HG03378 (cell line): ENCODE measurements around the gene PHGDH.
"Not testable (repeated sequence)": the region's sequence is repeated elsewhere in the genome, so short reads cannot be mapped to it uniquely, and the experiment has no call there.

Experiments
- ATAC-seq: cut with Tn5 transposase; IDR thresholded peaks from one replicate; pipeline ENCODE4 v1.9.1; 2021; ENCODE audit warnings: mild to moderate bottlenecking, moderate library complexity; ENCODE audit not compliant: unreplicated experiment

The PHGDH gene

DNA sequence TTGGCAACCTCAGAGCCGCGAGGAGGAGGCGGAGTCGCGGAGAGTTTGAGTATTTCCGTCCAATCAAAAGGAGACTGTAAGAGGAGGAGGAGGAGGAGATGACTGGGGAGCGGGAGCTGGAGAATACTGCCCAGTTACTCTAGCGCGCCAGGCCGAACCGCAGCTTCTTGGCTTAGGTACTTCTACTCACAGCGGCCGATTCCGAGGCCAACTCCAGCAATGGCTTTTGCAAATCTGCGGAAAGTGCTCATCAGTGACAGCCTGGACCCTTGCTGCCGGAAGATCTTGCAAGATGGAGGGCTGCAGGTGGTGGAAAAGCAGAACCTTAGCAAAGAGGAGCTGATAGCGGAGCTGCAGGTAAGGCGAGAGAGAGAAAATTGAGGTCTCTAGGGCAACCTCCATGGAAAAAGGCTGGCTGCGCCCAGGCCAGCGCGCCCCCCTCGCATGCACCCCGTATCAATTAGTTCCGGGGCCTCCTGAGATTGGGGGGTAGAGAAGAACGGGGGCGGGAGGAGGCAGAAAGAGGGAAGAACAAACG is at the start of gene PHGDH:
Gene PHGDH (plus strand): TSS at position 131 of the 538 bp plus-strand sequence. CDS start 89 bp downstream, at position 220.
- no peak for ATAC-seq

DNA sequence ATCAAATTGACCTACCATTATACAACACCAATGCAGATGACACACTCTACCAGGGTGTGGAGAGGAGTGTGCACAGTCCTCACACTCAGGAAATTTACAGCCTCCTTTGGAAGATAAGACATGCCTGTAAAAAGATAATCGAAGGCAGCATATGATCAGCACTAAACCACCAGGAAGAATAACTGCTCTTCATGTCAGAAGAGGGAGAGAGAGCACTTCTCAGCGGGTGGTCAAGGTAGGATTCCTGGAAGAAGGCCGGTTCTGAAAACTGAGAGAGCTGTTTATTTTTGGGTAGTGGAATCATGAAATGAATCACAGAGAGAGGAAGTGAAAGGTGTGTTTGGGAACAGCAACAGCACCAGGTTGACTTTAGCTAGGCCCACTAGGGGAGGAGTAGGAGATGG is 49.7 kb upstream of the PHGDH start:
- peak; percentile 76 for ATAC-seq

DNA sequence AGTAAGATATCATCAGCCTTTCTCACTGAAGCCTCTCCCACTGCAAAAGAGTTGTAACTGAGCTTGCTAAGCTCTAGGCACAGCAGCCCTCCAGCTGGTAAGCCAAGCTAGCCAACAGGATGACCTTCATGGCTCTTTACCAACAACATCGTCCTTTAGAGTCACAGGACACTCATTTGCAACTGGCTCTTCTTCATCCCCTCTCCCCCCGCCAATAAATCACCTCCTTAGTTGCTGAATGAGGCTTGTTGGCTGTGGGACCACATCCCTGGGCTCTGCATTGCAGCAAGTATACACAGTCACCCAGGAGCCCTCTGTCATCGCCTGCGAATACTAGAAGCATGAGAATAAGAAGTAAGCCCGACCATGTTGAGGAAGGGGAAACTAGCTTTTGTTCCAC is 47.7 kb upstream of the PHGDH start:
- no peak for ATAC-seq

DNA sequence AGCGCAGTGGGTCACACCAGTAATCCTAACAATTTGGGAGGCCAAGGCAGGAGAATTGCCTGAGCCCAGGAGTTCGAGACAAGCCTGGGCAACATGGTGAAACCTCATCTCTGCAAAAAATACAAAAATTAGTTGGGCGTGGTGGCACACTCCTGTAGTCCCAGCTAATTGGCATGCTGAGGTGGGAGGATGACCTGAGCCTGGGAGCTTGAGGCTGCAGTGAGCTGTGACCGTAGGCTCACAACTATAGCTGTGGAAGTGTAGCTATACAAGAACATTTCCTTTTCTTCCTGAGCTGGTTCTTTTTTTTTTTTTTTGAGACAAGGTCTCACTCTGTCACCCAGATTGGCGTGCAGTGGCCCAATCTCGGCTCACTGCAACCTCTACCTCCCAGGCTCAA is 44.6 kb upstream of the PHGDH start:
- no peak for ATAC-seq

DNA sequence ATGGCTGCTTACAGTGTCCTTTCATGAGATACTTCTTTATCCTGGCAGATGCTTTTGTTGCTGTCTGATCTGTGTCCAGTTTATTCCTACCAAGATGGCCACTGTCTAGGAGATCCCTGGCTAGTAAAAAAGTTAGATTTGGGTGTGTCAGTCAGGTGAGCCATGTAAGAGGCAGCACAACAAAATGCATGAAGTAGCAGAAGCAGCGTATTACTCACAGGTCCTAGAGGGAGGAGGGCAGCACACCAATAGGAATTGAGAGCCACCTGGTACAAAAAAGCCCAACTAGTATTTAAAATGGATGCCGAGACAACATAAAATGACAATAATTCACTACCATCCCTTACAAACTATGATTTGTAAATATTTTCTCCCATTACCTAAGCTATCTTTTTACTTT is 40.8 kb upstream of the PHGDH start:
- ATAC-seq, result no peak

DNA sequence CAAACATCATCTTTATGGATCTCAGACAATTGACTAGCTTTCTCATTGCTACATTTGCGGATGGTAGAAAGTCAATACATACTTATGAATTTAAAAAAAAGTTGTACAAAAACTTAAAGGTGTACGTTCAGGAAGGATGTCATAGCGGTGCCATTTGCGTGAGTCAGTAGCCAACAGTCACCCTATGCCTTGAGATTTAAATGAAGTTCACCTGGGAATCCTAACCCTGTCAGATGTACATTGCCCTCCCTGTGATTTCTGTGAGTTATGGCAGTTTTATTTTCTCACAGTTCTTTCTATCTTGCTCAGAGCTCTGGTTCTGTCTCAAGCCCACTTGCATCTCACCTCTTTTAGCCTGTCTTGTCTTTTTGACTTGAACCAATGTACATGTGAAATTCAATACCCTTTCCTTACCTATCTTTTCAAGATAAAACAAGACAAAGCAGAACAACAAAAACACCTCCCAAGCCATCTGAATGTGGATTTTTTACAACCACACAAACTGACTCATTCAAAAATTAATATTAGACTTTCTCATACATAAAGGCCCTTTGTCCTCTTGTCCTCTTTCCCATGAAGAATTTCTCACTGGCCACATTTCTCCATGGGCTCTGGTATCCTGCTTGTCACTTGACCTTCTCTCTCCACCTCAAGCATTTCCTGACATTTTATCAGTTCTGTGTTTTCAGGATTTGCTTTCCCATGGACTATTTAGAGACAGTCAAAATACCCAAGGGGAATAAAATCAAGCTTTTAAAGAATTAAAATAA is 38.4 kb upstream of the PHGDH start:
- ATAC-seq, result no peak

DNA sequence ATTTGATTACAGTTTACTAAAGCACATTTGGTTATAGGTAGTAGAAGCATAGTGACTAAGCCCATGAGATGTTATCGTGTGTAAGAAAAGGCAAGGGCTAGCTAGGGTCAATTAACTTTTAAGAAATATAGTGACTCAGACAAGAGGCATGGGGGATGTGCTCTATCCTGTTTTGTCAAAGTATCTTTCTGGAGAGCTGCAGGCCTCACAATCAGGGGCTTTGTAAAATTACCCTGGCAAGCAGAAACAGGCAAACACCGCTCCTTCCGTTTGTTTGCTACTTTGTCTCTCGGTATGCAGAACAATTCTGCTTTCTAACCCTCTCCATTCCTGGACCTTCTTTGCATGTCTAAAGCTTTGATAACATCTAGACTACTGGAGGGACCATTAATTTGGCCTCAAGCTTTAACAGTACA is 37.6 kb upstream of the PHGDH start:
- no peak for ATAC-seq

DNA sequence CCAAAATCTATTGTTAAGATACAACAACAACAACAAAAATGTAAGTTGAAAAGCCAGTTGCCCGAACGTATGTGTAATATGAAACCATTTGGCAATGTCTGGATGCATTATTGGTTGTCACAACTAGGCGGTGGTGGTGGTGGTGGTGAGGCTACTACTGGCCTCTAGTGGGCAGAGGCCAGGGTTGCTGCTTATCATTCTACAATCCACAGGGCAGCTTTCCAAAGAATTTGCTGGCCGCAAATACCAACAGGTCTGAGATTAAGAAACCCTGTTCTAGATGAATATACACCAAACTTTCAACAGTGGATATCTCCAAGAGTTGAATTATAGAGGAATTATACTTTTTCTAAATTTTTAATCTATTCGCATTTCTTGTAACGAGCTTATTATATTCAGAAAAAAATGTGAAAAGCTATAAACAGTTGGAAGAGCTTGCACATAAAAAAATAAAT is 36.9 kb upstream of the PHGDH start:
- ATAC-seq, result no peak

DNA sequence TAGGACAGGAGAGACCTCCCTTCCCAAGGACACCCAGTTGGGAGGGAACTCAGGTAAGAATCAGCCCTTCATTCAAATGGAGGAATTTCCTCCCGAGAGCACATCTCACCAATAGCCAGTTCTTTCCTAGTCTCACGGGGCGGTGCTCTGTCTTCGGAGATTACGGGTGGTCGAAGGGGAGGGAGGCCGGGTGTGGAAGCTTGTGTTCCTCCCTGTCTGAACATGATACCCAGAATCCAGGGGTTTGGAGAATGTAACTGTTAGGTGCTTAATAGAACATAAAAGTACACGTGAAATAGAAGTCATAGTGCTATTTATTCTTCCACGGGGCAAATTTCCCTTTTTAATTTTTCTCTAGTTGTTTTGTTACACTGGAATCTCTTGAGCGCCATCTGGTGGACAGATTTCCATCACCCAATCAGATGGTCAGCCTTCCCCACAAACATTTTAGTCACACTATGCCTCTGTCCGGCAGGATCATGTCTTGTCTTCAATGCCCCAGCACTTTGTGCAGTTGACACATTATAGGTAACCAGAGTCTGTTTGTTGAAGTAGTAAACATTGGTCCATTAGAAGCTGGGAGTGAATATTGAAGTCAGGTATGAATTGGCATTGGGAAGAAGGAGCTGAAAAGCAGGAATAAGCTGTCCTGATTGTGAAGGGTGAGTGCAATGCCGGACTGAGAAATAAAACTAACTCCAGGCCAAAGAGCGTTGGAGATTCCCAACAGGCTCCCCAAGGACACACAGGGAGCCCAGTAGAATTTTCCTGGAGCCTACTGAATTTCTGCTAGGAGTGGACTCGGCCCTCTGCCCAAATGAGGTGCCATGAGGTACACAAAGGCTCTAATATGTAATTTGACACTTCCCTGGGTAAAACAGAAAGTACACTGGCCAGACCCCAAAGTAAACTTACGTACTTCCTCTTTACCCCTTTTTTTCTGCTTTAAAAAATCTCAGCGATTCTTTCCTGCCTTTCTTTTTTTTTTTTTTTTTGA is 36.1 kb upstream of the PHGDH start:
- peak; percentile 75 for ATAC-seq

DNA sequence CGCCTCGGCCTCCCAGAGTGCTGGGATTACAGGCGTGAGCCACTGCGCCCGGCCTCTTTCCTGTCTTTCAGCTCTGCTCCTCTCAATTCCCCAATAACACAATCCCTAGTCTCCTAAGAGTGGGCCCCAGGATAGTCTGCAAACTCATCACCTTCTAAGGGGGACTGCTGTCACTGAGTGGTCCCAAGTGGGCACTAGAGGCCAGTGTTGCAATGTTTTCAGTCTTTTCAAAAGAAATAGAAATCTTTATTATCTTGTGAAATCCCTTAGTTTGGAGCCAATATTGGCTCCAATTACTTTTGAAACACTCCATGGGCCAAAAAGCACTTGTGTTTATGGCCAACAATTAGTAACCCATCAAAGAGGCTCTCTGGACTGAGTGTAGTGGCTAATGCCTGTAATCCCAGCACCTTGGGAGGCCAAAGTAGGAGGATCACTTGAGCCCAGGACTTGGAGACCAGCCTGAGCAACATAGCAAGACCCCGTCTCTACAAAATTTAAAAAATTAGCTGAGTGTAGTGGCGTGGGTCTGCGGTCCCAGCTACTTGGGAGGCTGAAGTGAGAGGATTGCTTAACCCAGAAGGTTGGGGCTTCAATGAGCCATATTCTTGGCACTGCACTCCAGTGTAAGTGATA is 35.0 kb upstream of the PHGDH start:
- no peak for ATAC-seq

DNA sequence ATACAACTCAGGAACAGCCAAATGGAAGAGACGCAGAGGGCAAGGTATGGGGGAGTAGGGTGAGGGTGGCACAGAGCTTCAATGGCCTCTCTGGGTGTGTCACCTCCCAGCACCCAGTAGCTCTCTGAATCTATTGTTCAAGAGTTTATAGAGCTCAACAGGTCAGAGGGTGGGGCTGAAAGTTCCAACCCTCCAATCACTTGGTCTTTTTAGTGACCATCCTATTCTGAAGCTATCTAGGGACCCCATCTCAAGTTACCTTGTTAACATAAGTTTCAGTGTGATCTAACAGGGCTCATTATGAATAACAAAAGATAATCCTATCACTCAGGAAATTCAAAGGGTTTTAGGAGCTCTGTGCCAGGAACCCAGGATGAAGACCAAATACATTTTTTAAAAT is 32.5 kb upstream of the PHGDH start:
- ATAC-seq, result no peak

DNA sequence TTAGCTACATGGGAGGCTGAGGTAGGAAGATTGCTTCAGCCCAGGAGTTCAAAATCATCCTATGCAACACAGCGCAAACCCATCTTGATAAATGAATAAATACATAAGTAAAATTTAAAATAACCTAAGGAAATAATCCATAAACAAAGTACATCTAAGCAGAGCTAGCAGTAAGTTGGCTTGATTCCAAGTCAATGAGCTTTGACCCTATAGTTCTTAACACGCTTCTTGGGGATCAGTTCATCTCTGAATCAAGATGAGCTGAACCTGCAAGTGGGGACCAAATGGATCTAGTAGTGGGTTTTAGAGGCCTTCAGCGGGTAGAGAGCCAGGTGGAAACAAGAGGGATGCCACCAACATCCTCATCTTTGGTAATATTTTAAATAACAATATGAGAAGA is 31.5 kb upstream of the PHGDH start:
- ATAC-seq, result no peak

DNA sequence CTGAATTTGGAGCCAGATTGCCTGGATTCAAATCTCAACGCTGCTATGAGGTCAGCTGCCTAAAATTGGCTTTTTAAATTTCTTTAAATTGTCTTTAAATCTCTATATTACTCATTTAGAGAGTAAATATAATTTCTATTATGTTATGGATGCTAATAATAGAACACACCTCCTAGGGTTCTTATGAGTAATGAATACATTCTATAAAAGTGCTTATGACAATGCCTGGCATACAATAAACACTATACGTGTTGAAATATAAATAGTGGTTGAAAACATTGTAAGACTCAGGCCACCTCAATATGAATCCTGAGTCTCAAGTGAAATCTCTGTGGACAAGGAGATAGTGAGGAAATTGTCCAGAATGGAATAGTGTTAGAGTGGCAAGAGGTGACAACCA is 31.0 kb upstream of the PHGDH start:
- no peak for ATAC-seq

DNA sequence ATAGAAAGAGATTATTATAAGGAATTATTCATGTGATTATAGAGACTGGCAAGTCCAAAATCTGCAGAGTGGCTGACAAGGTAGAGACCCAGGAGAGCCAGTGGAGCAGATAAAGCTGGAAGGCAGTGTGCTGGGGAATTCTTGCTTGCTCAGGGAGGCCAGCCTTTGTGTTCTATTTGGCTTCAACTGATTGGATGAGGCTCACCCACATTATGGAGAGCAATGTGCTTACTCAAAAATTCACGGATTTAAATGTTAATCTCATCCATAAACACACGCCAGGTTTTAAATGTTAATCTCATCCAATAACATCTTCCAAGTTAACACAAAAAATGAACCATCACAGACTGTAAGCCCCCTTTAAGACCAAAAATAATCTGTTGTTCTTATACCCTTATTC is 30.2 kb upstream of the PHGDH start:
- no peak for ATAC-seq

DNA sequence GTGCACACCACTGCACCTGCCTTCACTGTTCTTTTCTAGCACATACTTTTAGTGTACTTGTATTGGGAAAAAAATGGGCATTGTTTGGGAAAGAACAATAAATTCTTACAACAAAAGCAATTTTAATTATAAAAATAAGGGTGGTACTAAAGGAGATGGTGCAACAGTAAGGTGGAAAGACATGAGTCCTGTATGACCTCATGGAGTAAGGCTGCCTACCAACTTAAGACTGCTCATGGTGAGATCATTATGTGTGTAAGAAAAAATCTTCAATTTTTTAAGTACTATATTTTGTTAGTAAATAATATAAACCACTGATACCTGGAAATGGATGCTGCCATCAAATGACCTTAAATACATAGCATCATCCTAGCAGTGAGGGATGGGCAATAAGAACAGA is 29.6 kb upstream of the PHGDH start:
- no peak for ATAC-seq

DNA sequence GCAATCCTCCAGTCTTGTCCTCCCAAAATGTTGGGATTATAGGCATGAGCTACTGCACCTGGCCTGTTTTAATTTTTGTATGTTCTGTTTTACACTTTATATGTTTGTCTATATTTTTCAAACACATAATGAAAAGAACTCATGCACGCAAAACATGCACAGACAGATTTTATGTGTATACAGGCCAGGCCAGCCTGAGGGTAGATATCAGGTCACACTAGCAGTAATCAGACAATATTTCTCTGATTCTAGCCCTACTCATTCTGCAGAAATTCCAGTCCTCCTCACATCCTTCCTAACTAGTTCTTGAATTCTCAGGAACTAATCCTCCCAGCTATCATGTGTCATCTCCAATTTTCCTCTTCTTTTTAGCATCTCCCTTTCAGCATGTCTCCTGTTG is 27.8 kb upstream of the PHGDH start:
- no peak for ATAC-seq

DNA sequence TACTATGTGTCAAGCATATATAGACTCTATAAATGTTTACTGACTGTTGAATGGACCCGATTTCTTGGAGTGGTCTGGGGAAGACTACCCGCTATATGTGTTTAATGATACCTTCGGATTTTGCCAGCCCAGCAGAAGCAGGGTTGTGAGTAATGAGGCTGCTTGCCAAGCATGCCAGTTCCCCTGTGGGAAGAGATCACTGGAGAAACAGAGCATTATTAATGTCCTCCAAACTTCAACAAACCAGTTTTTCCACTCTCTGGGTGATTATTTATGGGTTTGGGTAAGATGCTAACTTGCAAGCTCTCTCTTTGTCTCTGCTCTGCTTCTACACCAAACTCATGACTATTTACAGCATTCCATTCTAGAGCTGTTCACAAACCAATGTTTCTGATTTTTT is 25.1 kb upstream of the PHGDH start:
- no peak for ATAC-seq

DNA sequence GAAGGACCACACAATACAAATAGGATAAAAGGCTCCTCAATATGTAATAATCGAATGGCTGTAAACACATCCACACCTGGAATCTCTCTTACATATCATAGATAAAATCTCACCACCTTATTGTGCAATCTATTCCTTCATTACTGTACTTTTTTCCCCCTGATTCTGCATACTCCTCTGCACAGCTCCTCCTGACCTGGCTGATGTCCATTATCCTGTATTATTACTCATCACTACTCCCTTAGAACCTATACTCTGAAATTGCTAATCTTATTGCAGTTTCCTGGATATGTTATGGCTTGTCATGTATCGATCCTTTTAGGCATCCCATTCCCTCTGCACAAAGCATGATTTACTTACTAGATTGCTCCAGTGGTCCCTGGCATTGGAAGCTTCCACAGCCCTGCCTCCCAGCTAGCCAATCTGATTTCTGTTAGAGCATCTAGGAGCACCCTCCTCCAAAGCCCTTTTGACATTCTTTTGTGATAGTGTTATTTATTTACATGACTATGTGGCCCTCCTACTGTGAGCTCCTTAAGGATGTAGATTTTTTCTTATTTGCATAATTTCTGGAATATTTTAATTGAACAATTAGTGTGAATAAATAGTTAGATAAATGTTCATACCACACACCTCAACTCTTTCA is 24.2 kb upstream of the PHGDH start:
- no peak for ATAC-seq

DNA sequence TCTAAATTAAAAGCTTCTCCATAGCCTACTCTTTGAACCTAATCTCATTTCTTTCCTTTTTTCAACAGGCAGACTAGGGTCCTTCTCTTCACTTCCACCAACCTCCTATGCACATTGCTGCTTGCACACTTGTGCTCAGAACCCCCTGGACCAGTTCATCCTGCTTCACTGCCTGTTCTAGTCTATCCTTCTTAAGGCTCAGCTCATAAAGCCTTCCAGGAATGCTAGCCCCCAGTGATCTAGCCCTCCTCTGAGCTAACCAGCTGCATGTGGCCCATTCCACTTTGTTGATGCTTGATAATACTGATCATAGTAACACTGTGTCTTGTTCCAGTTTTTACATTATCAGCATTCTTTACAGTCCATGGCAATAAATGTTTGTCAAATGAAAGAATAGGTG is 22.9 kb upstream of the PHGDH start:
- no peak for ATAC-seq

DNA sequence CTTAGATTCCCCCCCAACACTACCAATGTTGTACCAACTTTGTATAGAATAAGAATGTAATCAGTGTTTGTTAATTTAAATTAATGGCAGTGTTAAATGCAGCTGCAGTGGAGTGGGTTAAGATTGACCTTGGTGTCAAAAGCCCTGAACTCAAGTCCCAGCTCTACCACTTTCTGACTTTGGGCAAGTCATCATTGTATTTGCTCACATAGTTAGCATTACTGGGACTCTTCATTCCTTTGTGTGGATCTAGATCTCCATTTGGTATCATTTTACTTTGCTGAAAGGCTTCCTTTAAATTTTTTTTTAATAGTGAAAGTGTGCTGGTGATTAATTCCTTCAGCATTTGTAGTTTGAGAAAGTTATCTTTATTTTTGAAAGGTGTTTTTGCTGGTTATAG is 22.2 kb upstream of the PHGDH start:
- ATAC-seq, result no peak

DNA sequence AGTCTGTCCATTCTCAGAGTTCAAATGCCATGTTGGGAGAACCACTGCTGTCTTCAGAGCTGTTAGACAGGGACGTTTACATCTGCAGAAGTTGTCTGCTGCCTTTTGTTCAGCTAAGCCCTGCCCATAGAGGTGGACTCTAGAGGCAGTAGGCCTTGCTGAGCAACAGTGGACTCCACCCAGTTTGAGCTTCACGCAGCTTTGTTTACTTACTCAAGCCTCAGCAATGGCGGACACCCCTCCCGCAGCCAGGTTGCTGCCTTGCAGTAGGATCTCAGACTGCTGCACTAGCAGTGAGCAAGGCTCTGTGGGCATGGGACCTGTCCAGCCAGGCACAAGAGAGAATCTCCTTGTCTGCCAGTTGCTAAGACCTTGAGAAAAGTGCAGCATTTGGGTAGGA is 14.9 kb upstream of the PHGDH start:
- not testable (repeated sequence) for ATAC-seq
